Measurements from ENCODE around the gene CDKN2B-AS1. TPM values are rescaled to one million over a fixed set of nuclear protein-coding genes. Genes with fewer than 3 reads are reported as not detected.
"Not testable (repeated sequence)": the region's sequence is repeated elsewhere in the genome, so short reads cannot be mapped to it uniquely, and the experiment has no call there.

The CDKN2B-AS1 gene
- total RNA-seq: 3.2 to 7.5 TPM (median 3.5 TPM) in 3 replicates
- long read RNA-seq, partial matches to known transcripts: 0 of 9 reads
- long read RNA-seq, other reads (novel, unspliced or antisense): 6 of 9 reads

- H3K9me3 Mint-ChIP-seq (ENCODE audit: low read depth): no peaks in the 10 kb centered on the region
Measured at GRCh38 chr9:21994556-21995005, at the start of gene CDKN2B-AS1. TSS of gene CDKN2B-AS1 (plus strand) at chr9:21994791.

GRCh38 chr9:21945606-21946005 lies 49.0 kb upstream of the CDKN2B-AS1 start:
- H3K4me1 Mint-ChIP-seq (ENCODE audit: low read depth): no peaks in the 10 kb centered on the region
- H3K9me3 Mint-ChIP-seq (ENCODE audit: low read depth): peaks cover 18% of the 10 kb centered on the region
- no peak overlapping the region for H3K27ac Mint-ChIP-seq (ENCODE audit: unreplicated experiment)
- no peak for TF ChIP-seq CTCF (IDR thresholded peaks at IDR 0.05)
- DNase-seq (ENCODE audit: low spot score): no peak
- peaks cover 4% of the 10 kb centered on the region for H3K36me3 Mint-ChIP-seq (ENCODE audit: low read depth)
- peaks cover 4% of the 10 kb centered on the region for H3K27me3 Mint-ChIP-seq (ENCODE audit: low read depth)
- no peak overlapping the region for H3K4me3 Mint-ChIP-seq (ENCODE audit: unreplicated experiment)

More at GRCh38 chr9:21994556-21995005, at the start of gene CDKN2B-AS1:
- H3K27ac Mint-ChIP-seq (ENCODE audit: unreplicated experiment): peak within 1 kb of the TSS; percentile 98
- H3K4me3 Mint-ChIP-seq (ENCODE audit: unreplicated experiment): peak within 1 kb of the TSS; percentile 97
- peaks cover 28% of the 10 kb centered on the region for H3K4me1 Mint-ChIP-seq (ENCODE audit: low read depth)
- DNase-seq (ENCODE audit: low spot score): no peak
- H3K36me3 Mint-ChIP-seq (ENCODE audit: low read depth): peaks cover 6% of the 10 kb centered on the region
- peaks cover 9% of the 10 kb centered on the region for H3K27me3 Mint-ChIP-seq (ENCODE audit: low read depth)
- TF ChIP-seq CTCF (IDR thresholded peaks at IDR 0.05): peak; percentile 43

DNA sequence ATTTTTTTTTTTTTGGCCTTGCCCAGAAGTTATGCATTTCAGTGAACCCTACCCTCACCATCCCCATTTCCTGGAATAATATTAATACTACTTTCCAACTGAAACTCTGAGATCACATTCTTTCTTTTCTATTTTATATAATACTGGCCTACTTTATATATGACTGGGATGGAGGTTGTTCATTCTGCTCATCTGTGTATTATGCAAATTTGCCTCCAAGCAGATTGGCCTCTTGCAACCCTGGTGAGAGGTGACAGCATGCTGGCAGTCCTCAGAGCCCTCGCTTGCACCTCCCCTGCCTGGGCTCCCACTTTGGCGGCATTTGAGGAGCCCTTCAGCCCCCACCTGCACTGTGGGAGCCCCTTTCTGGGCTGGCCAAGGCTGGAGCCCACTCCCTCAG lies 35.8 kb upstream of the CDKN2B-AS1 start:
- no peak for DNase-seq (ENCODE audit: low spot score)
- Mint-ChIP-seq H3K27ac (ENCODE audit: unreplicated experiment) (no peak overlapping the region), H3K4me1 (ENCODE audit: low read depth) (no peaks in the 10 kb centered on the region), H3K9me3 (ENCODE audit: low read depth) (peaks cover 15% of the 10 kb centered on the region), H3K4me3 (ENCODE audit: unreplicated experiment) (no peak overlapping the region), H3K36me3 (ENCODE audit: low read depth) (peaks cover 11% of the 10 kb centered on the region), H3K27me3 (ENCODE audit: low read depth) (peaks cover 46% of the 10 kb centered on the region)
- no peak for TF ChIP-seq CTCF (IDR thresholded peaks at IDR 0.05)

- Mint-ChIP-seq H3K9me3 (ENCODE audit: low read depth) (peaks cover 16% of the 10 kb centered on the region), H3K36me3 (ENCODE audit: low read depth) (peaks cover 11% of the 10 kb centered on the region), H3K27me3 (ENCODE audit: low read depth) (peaks cover 47% of the 10 kb centered on the region)
- not testable (repeated sequence) for H3K4me3 Mint-ChIP-seq (ENCODE audit: unreplicated experiment); H3K4me1 Mint-ChIP-seq (ENCODE audit: low read depth); H3K27ac Mint-ChIP-seq (ENCODE audit: unreplicated experiment); DNase-seq (ENCODE audit: low spot score)
Measured at GRCh38 chr9:21959268-21959667, 35.3 kb upstream of the CDKN2B-AS1 start.

GRCh38 chr9:21961569-21961968 lies 33.0 kb upstream of the CDKN2B-AS1 start:
- H3K27ac Mint-ChIP-seq (ENCODE audit: unreplicated experiment): no peak overlapping the region
- peaks cover 53% of the 10 kb centered on the region for H3K27me3 Mint-ChIP-seq (ENCODE audit: low read depth)
- peaks cover 11% of the 10 kb centered on the region for H3K36me3 Mint-ChIP-seq (ENCODE audit: low read depth)
- no peak for DNase-seq (ENCODE audit: low spot score)
- no peak for TF ChIP-seq CTCF (IDR thresholded peaks at IDR 0.05)
- H3K4me3 Mint-ChIP-seq (ENCODE audit: unreplicated experiment): no peak overlapping the region
- H3K9me3 Mint-ChIP-seq (ENCODE audit: low read depth): peaks cover 16% of the 10 kb centered on the region
- peaks cover 11% of the 10 kb centered on the region for H3K4me1 Mint-ChIP-seq (ENCODE audit: low read depth)

DNA sequence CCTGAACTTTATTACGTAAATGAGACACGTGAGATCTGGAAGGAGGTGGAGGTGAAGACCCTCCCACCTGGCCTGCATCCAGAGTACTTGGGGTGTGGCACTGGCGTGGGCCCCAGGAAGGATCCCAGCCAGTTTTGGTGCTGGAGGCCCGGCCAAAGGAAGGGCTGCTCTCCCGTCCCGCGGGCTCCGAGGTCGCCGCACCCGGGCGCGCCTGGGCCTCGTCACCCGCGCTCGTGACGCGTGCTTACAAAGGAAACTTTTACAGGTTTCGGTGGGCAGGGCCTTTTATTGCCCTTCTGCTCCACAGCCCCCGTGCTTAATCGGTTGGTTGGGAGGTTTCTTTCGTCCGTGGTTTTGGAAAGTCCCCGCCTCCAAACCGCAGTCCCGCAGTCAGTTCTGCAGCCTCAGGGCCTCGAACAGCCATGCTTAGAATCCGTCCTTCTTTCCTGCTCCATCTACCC lies 29.6 kb upstream of the CDKN2B-AS1 start:
- DNase-seq (ENCODE audit: low spot score): no peak
- Mint-ChIP-seq H3K27me3 (ENCODE audit: low read depth) (peaks cover 80% of the 10 kb centered on the region), H3K4me1 (ENCODE audit: low read depth) (peaks cover 21% of the 10 kb centered on the region), H3K36me3 (ENCODE audit: low read depth) (peaks cover 25% of the 10 kb centered on the region), H3K4me3 (ENCODE audit: unreplicated experiment) (peak overlapping the region; percentile 65), H3K9me3 (ENCODE audit: low read depth) (peaks cover 16% of the 10 kb centered on the region), H3K27ac (ENCODE audit: unreplicated experiment) (peak overlapping the region; percentile 45)
- no peak for TF ChIP-seq CTCF (IDR thresholded peaks at IDR 0.05)

Data from chondrocyte (in vitro differentiated cells).